ENCODE data around the gene SOD3. TPM values are rescaled to one million over a fixed set of nuclear protein-coding genes. Genes with fewer than 3 reads are reported as not detected.
A peak's percentile ranks its signal among the peaks of the same experiment; 100 is the strongest.

Gene SOD3
- total and polyA plus RNA-seq, 7 donors = 3.2 to 164 (median 45.3) TPM

DNA sequence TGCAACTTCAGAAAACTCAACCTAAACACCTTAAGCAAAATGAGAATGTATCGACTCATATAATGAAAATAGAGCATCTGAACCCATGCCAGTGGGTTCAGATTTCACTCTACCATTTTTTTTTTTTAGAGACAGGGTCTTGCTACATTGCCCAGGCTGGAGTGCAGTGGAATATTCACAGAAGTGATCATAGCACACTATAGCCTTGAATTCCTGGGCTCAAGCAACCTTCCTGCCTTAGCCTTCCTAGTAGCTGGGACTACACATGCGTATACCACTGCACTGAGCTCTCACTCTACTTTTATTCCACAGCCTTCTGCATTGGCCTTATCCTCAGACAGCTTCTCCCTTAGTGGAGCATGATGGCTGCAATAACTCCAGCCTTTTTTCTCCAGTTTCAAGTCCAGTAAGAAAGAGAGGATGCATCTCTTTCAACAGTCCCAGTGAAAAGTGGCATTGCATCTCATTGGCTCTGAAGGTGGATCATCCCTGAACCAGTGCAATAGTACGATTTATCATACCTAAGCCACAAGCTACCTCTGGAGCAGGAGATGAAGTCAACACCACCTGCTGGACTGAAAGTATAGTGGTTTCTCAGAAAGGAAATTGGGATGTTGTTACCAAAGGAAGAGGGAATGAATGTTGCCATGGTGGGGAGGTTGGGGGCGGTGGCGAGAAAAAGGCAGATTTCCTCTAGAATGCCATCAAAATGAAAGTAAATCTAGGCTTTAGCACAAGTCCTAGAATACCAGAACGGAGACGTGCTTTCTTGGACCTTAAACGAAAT, 2.0 kb upstream of the SOD3 start:
- peak overlapping the region; percentile 80 to 89 (median 86) for H3K27ac ChIP-seq
- no peaks in the 10 kb centered on the region for H3K36me3 ChIP-seq
- peaks cover 0 to 33% (median 24%) of the 10 kb centered on the region in 4 donors for H3K4me1 ChIP-seq
- no peaks in the 10 kb centered on the region for H3K9me3 ChIP-seq
- H3K4me3 ChIP-seq = no peak overlapping the region
- no peaks in the 10 kb centered on the region for H3K27me3 ChIP-seq
- no peak for DNase-seq
- TF ChIP-seq, protein P1, sequence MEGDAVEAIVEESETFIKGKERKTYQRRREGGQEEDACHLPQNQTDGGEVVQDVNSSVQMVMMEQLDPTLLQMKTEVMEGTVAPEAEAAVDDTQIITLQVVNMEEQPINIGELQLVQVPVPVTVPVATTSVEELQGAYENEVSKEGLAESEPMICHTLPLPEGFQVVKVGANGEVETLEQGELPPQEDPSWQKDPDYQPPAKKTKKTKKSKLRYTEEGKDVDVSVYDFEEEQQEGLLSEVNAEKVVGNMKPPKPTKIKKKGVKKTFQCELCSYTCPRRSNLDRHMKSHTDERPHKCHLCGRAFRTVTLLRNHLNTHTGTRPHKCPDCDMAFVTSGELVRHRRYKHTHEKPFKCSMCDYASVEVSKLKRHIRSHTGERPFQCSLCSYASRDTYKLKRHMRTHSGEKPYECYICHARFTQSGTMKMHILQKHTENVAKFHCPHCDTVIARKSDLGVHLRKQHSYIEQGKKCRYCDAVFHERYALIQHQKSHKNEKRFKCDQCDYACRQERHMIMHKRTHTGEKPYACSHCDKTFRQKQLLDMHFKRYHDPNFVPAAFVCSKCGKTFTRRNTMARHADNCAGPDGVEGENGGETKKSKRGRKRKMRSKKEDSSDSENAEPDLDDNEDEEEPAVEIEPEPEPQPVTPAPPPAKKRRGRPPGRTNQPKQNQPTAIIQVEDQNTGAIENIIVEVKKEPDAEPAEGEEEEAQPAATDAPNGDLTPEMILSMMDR (IDR thresholded peaks at IDR 0.05) = peak in 2 of 4 experiments; percentile 13 to 23
- no peak for TF ChIP-seq POLR2AphosphoS5 (IDR thresholded peaks at IDR 0.05)
- no peak for TF ChIP-seq POLR2A (IDR thresholded peaks at IDR 0.05)
- no peak for TF ChIP-seq EP300 (IDR thresholded peaks at IDR 0.05)
- intact Hi-C loops (cut with DNase I) = loop anchor here (10.0 kb wide), 2 partner anchors 319 to 441 kb away; partner anchors contain the start of gene PI4K2B
- WGBS, 2 donors = 75 to 78% methylated on average over 8 of the region's 8 CpGs

DNA sequence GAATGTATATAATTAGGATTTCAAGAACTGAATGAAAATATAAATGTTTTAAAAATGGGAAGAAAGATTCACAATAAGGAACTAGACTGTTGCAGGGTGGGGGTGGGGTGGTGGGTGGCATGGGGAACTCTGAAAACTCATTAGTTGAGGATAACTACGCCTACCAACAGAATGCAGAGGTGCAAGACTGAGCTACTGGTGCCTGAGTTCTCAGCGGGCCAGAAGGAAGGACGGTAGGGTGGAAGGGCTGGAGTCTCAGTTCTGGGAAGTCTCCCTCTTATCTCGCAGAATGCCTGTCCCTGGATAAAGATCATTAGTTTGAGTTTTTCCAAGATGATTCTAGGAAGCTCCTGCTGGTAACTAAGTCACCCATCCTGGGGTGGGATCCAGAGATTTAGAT, 1.3 kb upstream of the SOD3 start:
- intact Hi-C loops (cut with DNase I) = loop anchor here (10.0 kb wide), 2 partner anchors 319 to 441 kb away; partner anchors contain the start of gene PI4K2B
- WGBS, 2 donors = 71 to 81% methylated on average over 4 of the region's 4 CpGs
- Histone ChIP-seq H3K4me3 (peak overlapping the region in 1 of 4 donors; percentile 47), H3K36me3 (no peaks in the 10 kb centered on the region), H3K27ac (peak overlapping the region; percentile 80 to 89 (median 86)), H3K9me3 (no peaks in the 10 kb centered on the region), H3K27me3 (no peaks in the 10 kb centered on the region), H3K4me1 (peaks cover 0 to 33% (median 24%) of the 10 kb centered on the region in 4 donors)
- DNase-seq = no peak
- no peak for TF ChIP-seq POLR2A (IDR thresholded peaks at IDR 0.05)
- TF ChIP-seq, protein P1 (IDR thresholded peaks at IDR 0.05) = no peak
- no peak for TF ChIP-seq EP300 (IDR thresholded peaks at IDR 0.05)
- TF ChIP-seq POLR2AphosphoS5 (IDR thresholded peaks at IDR 0.05) = no peak

DNA sequence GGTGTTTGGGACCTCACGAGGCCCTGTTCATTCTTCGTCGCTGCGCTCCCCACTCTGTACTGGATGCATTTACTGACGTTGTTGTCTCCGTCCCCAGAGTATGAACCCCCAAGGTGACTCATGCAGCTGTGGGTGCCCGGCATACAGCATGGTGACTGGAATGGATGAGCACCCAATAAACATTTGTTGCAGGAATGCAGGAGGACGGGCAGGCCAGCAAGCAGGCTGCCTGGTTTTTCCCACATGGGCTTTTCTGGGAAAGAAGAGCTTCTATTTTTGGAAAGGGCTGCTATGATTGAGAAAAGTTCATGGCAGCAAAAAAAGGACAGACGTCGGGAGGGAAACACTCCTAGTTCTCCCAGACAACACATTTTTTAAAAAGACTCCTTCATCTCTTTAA, 893 bp upstream of the SOD3 start:
- intact Hi-C loops (cut with DNase I) = loop anchor here (10.0 kb wide), 2 partner anchors 320 to 440 kb away; partner anchors contain the start of gene PI4K2B
- DNase-seq = peak; percentile 77

DNA sequence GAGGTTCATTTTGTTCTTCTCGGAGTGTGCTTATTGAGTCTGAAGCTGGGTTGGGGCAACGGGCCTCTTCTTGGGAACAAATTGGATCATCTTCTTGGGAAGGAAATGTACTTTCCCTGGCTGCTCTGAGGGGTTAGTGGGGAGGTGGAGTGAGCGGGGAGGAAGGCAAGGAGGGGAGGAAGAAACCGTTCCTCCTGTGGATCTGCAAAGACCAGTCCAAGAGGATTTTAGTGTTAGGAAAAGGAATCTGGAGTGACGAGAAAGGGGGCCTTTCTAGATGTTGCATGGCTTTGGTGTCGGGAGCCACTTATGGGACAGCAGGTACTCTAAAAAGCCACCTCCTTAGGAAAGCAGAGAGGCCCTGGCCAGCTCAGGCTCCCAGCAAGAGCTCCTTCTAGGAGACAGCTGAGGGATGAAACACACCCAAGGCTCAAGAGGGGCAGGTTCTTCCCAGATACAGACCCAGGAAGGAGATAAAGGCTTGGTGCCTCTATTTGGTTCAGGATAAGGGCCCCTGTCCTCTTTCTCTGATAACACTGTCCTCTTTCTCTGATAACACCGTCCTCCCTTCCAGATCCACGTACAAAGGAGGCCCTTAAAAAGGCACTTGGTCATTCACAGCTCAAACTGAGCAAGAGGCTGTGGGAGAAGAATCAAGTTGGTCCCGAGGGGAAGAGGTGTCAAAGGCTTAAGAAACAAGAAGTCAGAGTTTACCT, 451 bp downstream of the SOD3 start:
- 22 to 54% methylated on average over 9 of the region's 9 CpGs for WGBS, 2 donors
- no peaks in the 10 kb centered on the region for H3K36me3 ChIP-seq
- H3K4me3 ChIP-seq = peak overlapping the region; percentile 5 to 47 (median 37)
- peaks cover 0 to 49% (median 37%) of the 10 kb centered on the region in 4 donors for H3K4me1 ChIP-seq
- peaks cover 0 to 11% (median 0%) of the 10 kb centered on the region in 3 donors for H3K27me3 ChIP-seq
- H3K9me3 ChIP-seq = no peaks in the 10 kb centered on the region
- TF ChIP-seq POLR2AphosphoS5 (IDR thresholded peaks at IDR 0.05) (no peak), EP300 (IDR thresholded peaks at IDR 0.05) (no peak), POLR2A (IDR thresholded peaks at IDR 0.05) (no peak)
- TF ChIP-seq, protein P1 (IDR thresholded peaks at IDR 0.05) = no peak
- intact Hi-C loops (cut with DNase I) = loop anchor here (5.0 to 10.0 kb wide), 4 partner anchors 116 to 439 kb away; partner anchors contain the start of genes CCDC149, DHX15 and PI4K2B
- peak overlapping the region; percentile 80 to 89 (median 86) for H3K27ac ChIP-seq
- DNase-seq = no peak

More for the DNA sequence above, 893 bp upstream of the SOD3 start:
- Histone ChIP-seq H3K27ac (peak overlapping the region; percentile 80 to 89 (median 86)), H3K36me3 (no peaks in the 10 kb centered on the region), H3K4me3 (peak overlapping the region in 3 of 4 donors; percentile 31 to 47 (median 43)), H3K27me3 (peaks cover 0 to 3% (median 0%) of the 10 kb centered on the region in 3 donors), H3K9me3 (no peaks in the 10 kb centered on the region), H3K4me1 (peaks cover 0 to 36% (median 25%) of the 10 kb centered on the region in 4 donors)
- 73 to 77% methylated on average over 10 of the region's 10 CpGs for WGBS, 2 donors
- TF ChIP-seq EP300 (IDR thresholded peaks at IDR 0.05) (peak in 2 of 4 donors; percentile 47 to 95), POLR2A (IDR thresholded peaks at IDR 0.05) (no peak), POLR2AphosphoS5 (IDR thresholded peaks at IDR 0.05) (peak; percentile 36 to 85 (median 50))
- TF ChIP-seq, protein P1 (IDR thresholded peaks at IDR 0.05) = no peak

Data from sigmoid colon (tissue), 7 donors.